Body of pancreas (tissue), 4 donors: Measurements from ENCODE around the gene HIF1A. TPM values are rescaled to one million over a fixed set of nuclear protein-coding genes. Genes with fewer than 3 reads are reported as not detected.

Experiments used
- ATAC-seq: fragments of 150-250 bp; one replicate; pipeline ENCODE4 v1.9.1; 2016
- DNase-seq, 4 donors: peaks; one replicate each; pipeline ENCODE4 v3.0.0-alpha.2; 2019
- H3K27ac ChIP-seq, 4 donors: fragments of 200-600 bp; sonication (generic); 1 replicate in 3 of 4; 2 replicates in 1 of 4; pipeline versions ENCODE4 v1.5.1 to v1.6.1; 2016 to 2019; ENCODE audit warnings: mild to moderate bottlenecking in 1 of 4, mixed read lengths in 1 of 4, moderate library complexity in 1 of 4
- H3K27me3 ChIP-seq, 2 donors: fragments of 200-600 bp; sonication (generic); one replicate each; pipeline ENCODE4 v1.6.0; 2016; ENCODE audit warnings: mild to moderate bottlenecking in 1 of 2
- H3K36me3 ChIP-seq, 2 donors: fragments of 200-600 bp; sonication (generic); replicated peaks in 1 of 2; 2 replicates each; pipeline ENCODE4 v1.5.1; 2016; ENCODE audit warnings: low read depth in 2 of 2; ENCODE audit not compliant: insufficient read depth in 1 of 2
- H3K4me1 ChIP-seq: fragments of 200-600 bp; sonication (generic); one replicate; pipeline ENCODE4 v1.6.0; 2016
- H3K4me3 ChIP-seq, 2 donors: fragments of 200-600 bp; sonication (generic); 1 replicate in 1 of 2; 2 replicates in 1 of 2; pipeline ENCODE4 v1.5.1; 2016 to 2019
- H3K9me3 ChIP-seq, 3 donors: fragments of 200-600 bp; sonication (generic); 1 replicate in 2 of 3; 2 replicates in 1 of 3; pipeline ENCODE4 v1.5.1; 2016
- CTCF ChIP-seq, 7 experiments: fragments of 450-650 bp in 4 of 7; fragments of 200-600 bp in 3 of 7; sonication (generic) in 3 of 7; IDR thresholded peaks; one replicate each; pipeline ENCODE4 v1.5.1; 2016 to 2019; ENCODE audit warnings: antibody characterized with exemption in 7 of 7
- POLR2A ChIP-seq, 3 donors: fragments of 450-650 bp; IDR thresholded peaks; one replicate each; pipeline ENCODE4 v1.6.1; 2016; ENCODE audit warnings: antibody characterized with exemption in 3 of 3, mild to moderate bottlenecking in 2 of 3
- WGBS, 2 donors: methylation state at CpG; one replicate each; pipeline ENCODE4 v1.1.5; 2017; 5-methylcytosine and 5-hydroxymethylcytosine counted together
- intact Hi-C: fragments of 100-400 bp; cut with DNase I; formaldehyde crosslinking; loops from one replicate; pipeline ENCODE4 v1.15.1; 2023
- total RNA-seq, 2 donors: library from RNA; depleted of rRNA; stranded (reverse); fragments of >200 nt; gene quantifications; one replicate each; pipeline ENCODE4 v1.1.0, GENCODE V29; 2016

The HIF1A gene
- total RNA-seq, 2 donors from 2014 or later: 36.8 to 66.9 TPM

- ATAC-seq (no peak), DNase-seq (peak in 1 of 4 donors; percentile 8)
- peak overlapping the region in 1 of 4 donors; percentile 4 for H3K27ac ChIP-seq
- H3K4me1 ChIP-seq: no peaks in the 10 kb centered on the region
- TF ChIP-seq CTCF (IDR thresholded peaks at IDR 0.05) (no peak), POLR2A (IDR thresholded peaks at IDR 0.05) (no peak)
- H3K27me3 ChIP-seq: no peaks in the 10 kb centered on the region
- H3K9me3 ChIP-seq: no peaks in the 10 kb centered on the region
- no peaks in the 10 kb centered on the region for H3K36me3 ChIP-seq
- WGBS, 2 donors: 69 to 86% methylated on average over 7 of the region's 7 CpGs
- H3K4me3 ChIP-seq: no peak overlapping the region
- intact Hi-C loops: no loop called here
Measured at GRCh38 chr14:61663312-61663979, 31.9 kb upstream of the HIF1A start.

GRCh38 chr14:61668282-61668681, 27.0 kb upstream of the HIF1A start:
- Histone ChIP-seq H3K36me3 (no peaks in the 10 kb centered on the region), H3K27ac (no peak overlapping the region), H3K9me3 (no peaks in the 10 kb centered on the region), H3K27me3 (no peaks in the 10 kb centered on the region), H3K4me1 (no peaks in the 10 kb centered on the region), H3K4me3 (no peak overlapping the region)
- no peak for ATAC-seq
- no peak for DNase-seq
- 81 to 83% methylated on average over 1 of the region's 1 CpG for WGBS, 2 donors
- TF ChIP-seq CTCF (IDR thresholded peaks at IDR 0.05) (no peak), POLR2A (IDR thresholded peaks at IDR 0.05) (no peak)
- intact Hi-C loops: no loop called here

GRCh38 chr14:61670576-61670975, 24.7 kb upstream of the HIF1A start:
- no peaks in the 10 kb centered on the region for H3K27me3 ChIP-seq
- no peak overlapping the region for H3K27ac ChIP-seq
- WGBS, 2 donors: 61 to 74% methylated on average over 7 of the region's 7 CpGs
- no peak overlapping the region for H3K4me3 ChIP-seq
- DNase-seq: no peak
- H3K9me3 ChIP-seq: no peaks in the 10 kb centered on the region
- TF ChIP-seq POLR2A (IDR thresholded peaks at IDR 0.05) (no peak), CTCF (IDR thresholded peaks at IDR 0.05) (no peak)
- H3K4me1 ChIP-seq: no peaks in the 10 kb centered on the region
- no peak for ATAC-seq
- no peaks in the 10 kb centered on the region for H3K36me3 ChIP-seq
- intact Hi-C loops: no loop called here

- no peak for ATAC-seq
- H3K36me3 ChIP-seq: no peaks in the 10 kb centered on the region
- 56 to 78% methylated on average over 3 of the region's 3 CpGs for WGBS, 2 donors
- H3K4me1 ChIP-seq: no peaks in the 10 kb centered on the region
- TF ChIP-seq CTCF (IDR thresholded peaks at IDR 0.05): no peak
- TF ChIP-seq POLR2A (IDR thresholded peaks at IDR 0.05): no peak
- no peaks in the 10 kb centered on the region for H3K27me3 ChIP-seq
- intact Hi-C loops: no loop called here
- H3K4me3 ChIP-seq: no peak overlapping the region
- no peaks in the 10 kb centered on the region for H3K9me3 ChIP-seq
- no peak overlapping the region for H3K27ac ChIP-seq
- DNase-seq: no peak
Measured at GRCh38 chr14:61671082-61671481, 24.2 kb upstream of the HIF1A start.

GRCh38 chr14:61672796-61673195, 22.5 kb upstream of the HIF1A start:
- DNase-seq (no peak), ATAC-seq (no peak)
- Histone ChIP-seq H3K4me1 (no peaks in the 10 kb centered on the region), H3K27me3 (no peaks in the 10 kb centered on the region), H3K9me3 (no peaks in the 10 kb centered on the region), H3K4me3 (no peak overlapping the region), H3K36me3 (no peaks in the 10 kb centered on the region), H3K27ac (no peak overlapping the region)
- WGBS, 2 donors: 63 to 73% methylated on average over 7 of the region's 7 CpGs
- intact Hi-C loops: no loop called here
- no peak for TF ChIP-seq CTCF (IDR thresholded peaks at IDR 0.05)
- no peak for TF ChIP-seq POLR2A (IDR thresholded peaks at IDR 0.05)
